ENCODE measurements around the gene COX17.

COX17 gene

GRCh38 chr3:119658994-119659393 is 18.2 kb downstream of the COX17 start:
- DNase-seq (ENCODE audit: low read depth), result no peak
- in situ Hi-C loops (cut with HindIII; ENCODE audit: low sequenced_read_pairs), result no loop called here
- H3K4me3 ChIP-seq (ENCODE audit: low read depth, low read length), result no peak overlapping the region
- no peak for TF ChIP-seq CTCF (IDR thresholded peaks at IDR 0.05; ENCODE audit: low read depth, low read length, missing control alignments)

- DNase-seq (ENCODE audit: low read depth), result no peak
- in situ Hi-C loops (cut with HindIII; ENCODE audit: low sequenced_read_pairs), result no loop called here
- no peak overlapping the region for H3K4me3 ChIP-seq (ENCODE audit: low read depth, low read length)
- TF ChIP-seq CTCF (IDR thresholded peaks at IDR 0.05; ENCODE audit: low read depth, low read length, missing control alignments), result no peak
Observed at GRCh38 chr3:119657887-119658702, 19.1 kb downstream of the COX17 start.

- DNase-seq (ENCODE audit: low read depth), result no peak
- in situ Hi-C loops (cut with HindIII; ENCODE audit: low sequenced_read_pairs), result no loop called here
- no peak for TF ChIP-seq CTCF (IDR thresholded peaks at IDR 0.05; ENCODE audit: low read depth, low read length, missing control alignments)
- H3K4me3 ChIP-seq (ENCODE audit: low read depth, low read length), result no peak overlapping the region
Observed at GRCh38 chr3:119653876-119654275, 23.3 kb downstream of the COX17 start.

- in situ Hi-C loops (cut with HindIII; ENCODE audit: low sequenced_read_pairs), result no loop called here
- no peak for DNase-seq (ENCODE audit: low read depth)
- no peak overlapping the region for H3K4me3 ChIP-seq (ENCODE audit: low read depth, low read length)
- no peak for TF ChIP-seq CTCF (IDR thresholded peaks at IDR 0.05; ENCODE audit: low read depth, low read length, missing control alignments)
Observed at GRCh38 chr3:119652306-119653033, 24.7 kb downstream of the COX17 start.

GRCh38 chr3:119649761-119650160 is 27.4 kb downstream of the COX17 start:
- no peak for TF ChIP-seq CTCF (IDR thresholded peaks at IDR 0.05; ENCODE audit: low read depth, low read length, missing control alignments)
- no peak overlapping the region for H3K4me3 ChIP-seq (ENCODE audit: low read depth, low read length)
- in situ Hi-C loops (cut with HindIII; ENCODE audit: low sequenced_read_pairs), result no loop called here
- no peak for DNase-seq (ENCODE audit: low read depth)

- H3K4me3 ChIP-seq (ENCODE audit: low read depth, low read length), result no peak overlapping the region
- no peak for DNase-seq (ENCODE audit: low read depth)
- in situ Hi-C loops (cut with HindIII; ENCODE audit: low sequenced_read_pairs), result no loop called here
- TF ChIP-seq CTCF (IDR thresholded peaks at IDR 0.05; ENCODE audit: low read depth, low read length, missing control alignments), result no peak
Observed at GRCh38 chr3:119647843-119648575, 29.2 kb downstream of the COX17 start.
